Gastroesophageal sphincter (tissue), 3 donors: ENCODE results near the gene LIMA1.

Experiments
- CTCF ChIP-seq, 4 experiments: fragments of 200-600 bp in 2 of 4; fragments of 450-650 bp in 2 of 4; sonication (generic) in 1 of 4; IDR thresholded peaks; one replicate each; pipeline ENCODE4 v1.5.1; 2017 to 2019; ENCODE audit warnings: antibody characterized with exemption in 4 of 4, mild to moderate bottlenecking in 2 of 4, moderate library complexity in 2 of 4
- POLR2A ChIP-seq, 2 donors: fragments of 450-650 bp; IDR thresholded peaks; one replicate each; pipeline ENCODE4 v1.6.1; 2017; ENCODE audit warnings: antibody characterized with exemption in 2 of 2, mild to moderate bottlenecking in 2 of 2, moderate library complexity in 1 of 2
- POLR2AphosphoS5 ChIP-seq: sonication (generic); formaldehyde crosslinking; IDR thresholded peaks from one replicate; pipeline ENCODE4 v1.6.1; 2017; ENCODE audit warnings: antibody characterized with exemption

- no peak for TF ChIP-seq CTCF (IDR thresholded peaks at IDR 0.05)
- no peak for TF ChIP-seq POLR2AphosphoS5
- no peak for TF ChIP-seq POLR2A (IDR thresholded peaks at IDR 0.05)
These were observed 34.9 kb downstream of the LIMA1 start for GRCh38 chr12:50248411-50248810.
